Stimulated activated CD4-positive, alpha-beta T cell treated with anti-CD3 and anti-CD28 coated beads, Interleukin-12 subunit alpha, Interleukin-12 subunit beta, amount 100 ng/mL, for 24 hours (primary cell): ENCODE measurements around the gene LRP1-AS.
"Not testable (repeated sequence)": the region's sequence is repeated elsewhere in the genome, so short reads cannot be mapped to it uniquely, and the experiment has no call there.

Source experiments
- DNase-seq, 2 experiments: peaks; one replicate each; pipeline ENCODE4 v3.0.0-alpha.2; 2020; ENCODE audit warnings: low read depth in 2 of 2

LRP1-AS gene

DNA sequence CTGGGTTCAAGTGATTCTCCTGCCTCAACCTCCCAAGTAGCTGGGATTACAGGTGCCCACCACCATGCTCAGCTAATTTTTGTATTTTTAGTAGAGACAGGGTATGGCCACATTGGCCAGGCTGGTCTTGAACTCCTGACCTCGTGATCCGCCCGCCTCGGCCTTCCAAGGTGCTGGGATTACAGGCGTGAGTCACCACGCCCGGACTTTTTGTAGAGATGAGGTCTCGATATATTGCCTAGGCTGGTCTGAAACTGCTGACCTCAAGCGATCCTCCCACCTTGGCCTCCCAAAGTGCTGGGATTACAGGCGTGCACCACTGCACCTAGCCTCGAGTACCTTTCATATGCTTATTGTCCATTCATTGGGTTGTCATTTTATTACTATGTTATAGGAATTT is 26.7 kb downstream of the LRP1-AS start:
- not testable (repeated sequence) for DNase-seq

GRCh38 chr12:57119294-57120085 is 27.9 kb downstream of the LRP1-AS start:
- no peak for DNase-seq

DNA sequence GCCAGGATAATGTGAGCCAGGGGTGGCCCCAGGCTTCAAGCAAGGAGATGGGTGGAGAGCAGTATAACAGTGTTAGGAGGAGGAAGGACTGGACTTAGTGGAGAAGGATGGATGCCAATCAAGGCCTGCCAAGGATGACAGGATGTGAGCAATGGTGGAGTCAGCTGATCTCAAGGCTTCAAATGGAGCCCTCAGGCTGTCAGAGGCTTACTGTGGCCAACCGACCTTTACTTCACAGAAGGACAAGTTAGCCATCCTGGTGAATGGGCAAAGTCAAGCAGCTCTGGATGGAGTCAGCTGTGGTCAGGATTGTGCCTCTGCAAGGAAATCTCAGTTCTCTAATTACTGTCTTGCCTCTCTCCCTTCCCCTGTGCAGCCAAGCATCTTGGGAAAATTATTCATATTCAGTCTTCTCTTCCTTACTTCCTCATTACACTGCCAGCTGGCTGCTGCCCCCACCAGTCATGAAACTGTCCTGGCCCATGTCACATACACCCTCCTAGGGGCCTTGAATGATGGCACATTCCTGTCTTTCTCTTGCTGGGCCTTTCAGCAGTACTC is 28.6 kb downstream of the LRP1-AS start:
- no peak for DNase-seq

- no peak for DNase-seq
Observed at GRCh38 chr12:57116580-57117281, 30.7 kb downstream of the LRP1-AS start.

DNA sequence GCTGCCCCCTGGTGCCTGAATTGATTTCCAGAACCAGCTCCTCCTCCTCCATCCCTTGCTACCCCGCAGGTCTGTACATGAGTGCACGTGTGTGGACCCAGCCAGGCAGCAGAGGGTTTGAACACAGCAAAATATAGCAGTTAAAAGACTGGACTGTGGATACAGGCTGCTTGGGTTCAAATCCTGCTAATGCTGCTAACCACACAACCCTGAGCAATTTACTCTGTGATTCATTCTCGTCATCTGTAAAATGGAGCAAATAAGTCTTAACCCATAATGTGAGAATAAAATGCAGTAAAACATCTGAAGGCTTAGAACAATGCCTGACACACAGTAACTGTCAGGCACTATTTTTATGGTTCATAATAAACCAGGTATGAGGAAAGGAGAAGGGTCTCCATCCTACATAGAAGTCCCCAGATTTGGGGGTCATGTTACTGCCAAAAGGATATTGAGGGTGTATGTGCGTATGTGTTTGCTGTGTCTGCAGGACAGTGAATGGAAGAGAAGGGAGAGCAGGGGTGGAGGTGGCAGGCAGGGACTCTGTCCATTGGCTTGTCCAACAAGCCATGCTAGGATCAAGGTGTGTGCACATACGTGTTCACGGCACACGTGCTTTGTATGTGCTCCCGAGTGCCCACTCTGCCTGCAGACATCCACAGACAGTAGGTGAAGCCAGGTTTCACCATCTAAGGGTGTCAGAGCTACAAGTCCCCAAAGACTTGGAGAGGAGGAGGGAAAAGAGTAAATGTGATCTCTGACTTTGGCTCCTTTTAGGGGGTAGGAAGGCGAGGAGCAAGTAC is 34.7 kb downstream of the LRP1-AS start:
- DNase-seq: peak in 1 of 2 experiments; percentile 86

DNA sequence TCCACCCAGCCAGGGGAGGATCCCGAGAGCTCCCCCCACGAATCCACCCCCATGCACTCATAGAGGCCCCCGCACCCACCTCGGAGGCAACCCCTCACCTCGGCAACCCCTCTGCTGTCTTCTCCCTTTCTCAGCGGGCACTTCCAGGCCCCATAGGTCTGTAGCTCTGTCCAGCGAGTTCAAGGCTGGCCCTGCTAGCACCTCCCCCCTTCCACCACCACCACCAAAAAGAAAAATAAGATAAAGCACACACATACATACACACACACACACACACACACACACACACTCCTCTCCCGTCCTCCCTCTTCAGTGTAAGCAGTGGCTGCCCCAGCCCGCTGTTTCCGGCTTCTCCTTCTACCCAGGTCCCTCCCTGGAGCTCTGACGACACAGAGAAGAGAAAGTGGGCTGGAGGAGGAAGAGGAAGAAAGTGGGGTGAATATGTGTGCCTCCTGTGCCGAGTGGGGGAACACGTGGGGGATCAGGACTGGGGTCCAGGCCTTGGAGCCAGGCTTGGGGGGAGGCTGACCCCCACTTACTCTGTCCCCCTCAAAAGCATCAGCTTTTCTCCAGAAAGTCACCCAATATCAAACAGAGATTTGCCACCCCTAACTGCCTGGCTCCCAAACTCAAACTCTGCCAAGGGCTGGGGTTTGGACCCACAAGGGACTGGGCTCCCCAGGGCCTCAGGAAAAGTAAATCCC is 36.2 kb downstream of the LRP1-AS start, which contains the start of gene STAT6:
STAT6 (minus strand) TSS at position 332 of the 704 bp plus-strand sequence. CDS start 3,084 bp downstream, outside the sequence.
- peak; percentile 61 to 70 for DNase-seq

- peak; percentile 55 to 76 for DNase-seq
Observed at GRCh38 chr12:57110104-57111030, 37.1 kb downstream of the LRP1-AS start.

DNA sequence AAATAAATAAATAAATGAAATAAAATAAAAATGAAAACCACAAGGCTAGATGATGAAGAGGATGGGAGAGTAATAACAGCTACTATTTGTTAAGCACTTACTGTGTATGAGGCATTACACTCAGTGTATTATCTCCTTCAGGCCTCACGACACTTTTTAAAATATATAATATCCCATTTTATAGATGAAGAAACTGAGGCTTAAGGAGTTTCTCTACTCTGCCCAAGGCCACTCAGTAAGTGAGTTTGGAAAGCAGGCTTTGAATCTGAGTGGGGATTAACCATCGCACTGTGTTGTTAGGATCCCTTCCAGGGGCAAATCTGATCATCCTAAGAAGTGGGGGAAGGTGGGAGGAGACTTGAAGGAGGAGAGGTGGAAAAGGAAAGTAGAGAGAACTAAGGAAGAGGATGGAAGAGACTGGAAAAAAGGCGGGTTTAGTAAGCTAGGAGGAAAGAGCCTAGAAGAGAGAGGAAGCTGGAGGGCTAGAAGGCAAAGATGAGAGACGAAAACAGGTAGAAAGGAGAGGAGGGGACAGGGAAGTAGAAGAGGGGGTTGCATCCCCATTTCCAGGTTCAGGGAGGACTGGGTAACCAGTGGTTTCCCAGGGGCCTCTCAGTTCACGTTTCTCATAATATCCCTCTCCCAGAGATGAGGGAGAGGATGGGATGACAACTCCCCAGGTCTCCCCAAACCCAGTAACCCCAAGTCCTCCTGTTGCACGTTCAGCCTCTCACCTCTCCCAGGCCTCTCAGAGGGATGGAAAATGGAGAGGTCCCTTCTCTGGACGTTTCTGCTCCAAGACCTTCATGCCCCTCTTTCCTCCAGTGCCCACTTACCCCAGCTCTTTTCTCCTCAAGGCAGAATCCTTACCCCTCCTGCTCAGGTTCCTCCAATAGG is 38.0 kb downstream of the LRP1-AS start:
- DNase-seq: no peak

- no peak for DNase-seq
Observed at GRCh38 chr12:57107456-57108155, 39.8 kb downstream of the LRP1-AS start.

DNA sequence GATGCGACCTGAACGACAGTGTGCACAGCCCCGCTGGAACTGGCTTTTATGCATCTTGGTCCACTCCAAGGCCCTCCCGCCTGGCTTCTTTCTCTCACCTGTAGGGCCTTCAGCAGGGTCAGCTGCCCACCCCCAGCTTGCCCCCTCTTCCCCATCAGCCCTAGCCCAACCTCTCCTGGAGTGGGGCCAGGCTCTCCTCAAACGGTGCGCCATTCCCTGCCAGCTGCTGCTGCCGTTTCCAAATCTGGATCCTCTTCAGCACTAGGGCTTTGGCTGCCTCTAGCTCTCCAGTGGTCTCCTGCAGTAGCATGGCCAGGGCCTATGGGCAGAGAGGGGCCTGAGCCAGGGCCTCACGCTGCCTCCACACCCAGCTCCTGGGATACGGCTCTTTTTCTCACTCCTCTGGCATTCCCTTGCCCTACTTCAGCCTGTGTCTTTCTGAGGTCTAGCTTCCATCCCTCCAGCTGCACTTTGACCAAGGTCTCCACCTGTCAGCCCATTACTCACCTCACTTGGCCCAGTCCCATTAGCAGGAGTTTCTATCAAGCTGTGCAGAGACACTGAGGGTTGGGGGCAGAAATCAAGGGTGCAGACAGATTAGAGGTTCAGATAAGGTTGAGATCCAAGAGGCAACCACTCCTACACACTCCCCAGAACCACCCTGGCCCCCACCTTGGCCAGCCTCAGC is 41.3 kb downstream of the LRP1-AS start:
- no peak for DNase-seq

DNA sequence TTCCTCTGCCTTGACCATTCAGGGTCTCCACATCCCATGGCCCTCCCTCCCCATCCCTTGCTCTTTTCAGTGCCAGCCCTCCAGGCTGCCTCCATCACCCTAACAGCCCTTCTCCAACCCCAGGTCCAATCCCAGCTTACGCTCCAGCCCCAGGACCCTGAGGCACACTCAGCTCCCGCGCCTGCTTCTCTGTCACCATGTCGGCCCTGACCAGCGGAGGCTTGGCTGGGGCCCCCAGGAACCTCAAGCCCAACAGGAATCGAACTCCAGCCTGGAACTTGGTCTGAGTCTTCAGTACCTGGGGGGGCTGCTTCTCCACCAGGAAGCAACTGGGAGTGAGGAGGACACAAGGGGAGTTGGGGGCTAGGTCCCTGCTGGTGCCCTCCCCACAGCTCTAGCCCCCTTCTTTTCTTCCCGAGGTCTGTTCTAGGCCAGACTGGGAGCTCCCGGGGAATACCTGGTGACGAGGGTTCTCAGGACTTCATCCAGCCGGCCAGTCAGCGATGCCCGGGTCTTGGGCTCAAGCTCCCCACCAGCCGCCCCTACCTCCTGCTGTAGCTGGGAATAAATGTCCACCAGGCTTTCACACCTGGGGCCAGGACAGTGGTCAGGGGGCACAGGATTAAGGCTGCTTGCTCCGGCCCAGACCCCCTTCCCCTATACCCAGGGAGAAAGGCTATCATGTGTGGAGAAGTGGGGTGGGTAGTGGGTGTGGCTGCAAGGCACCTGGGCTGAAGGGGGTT is 42.2 kb downstream of the LRP1-AS start:
- no peak for DNase-seq

DNA sequence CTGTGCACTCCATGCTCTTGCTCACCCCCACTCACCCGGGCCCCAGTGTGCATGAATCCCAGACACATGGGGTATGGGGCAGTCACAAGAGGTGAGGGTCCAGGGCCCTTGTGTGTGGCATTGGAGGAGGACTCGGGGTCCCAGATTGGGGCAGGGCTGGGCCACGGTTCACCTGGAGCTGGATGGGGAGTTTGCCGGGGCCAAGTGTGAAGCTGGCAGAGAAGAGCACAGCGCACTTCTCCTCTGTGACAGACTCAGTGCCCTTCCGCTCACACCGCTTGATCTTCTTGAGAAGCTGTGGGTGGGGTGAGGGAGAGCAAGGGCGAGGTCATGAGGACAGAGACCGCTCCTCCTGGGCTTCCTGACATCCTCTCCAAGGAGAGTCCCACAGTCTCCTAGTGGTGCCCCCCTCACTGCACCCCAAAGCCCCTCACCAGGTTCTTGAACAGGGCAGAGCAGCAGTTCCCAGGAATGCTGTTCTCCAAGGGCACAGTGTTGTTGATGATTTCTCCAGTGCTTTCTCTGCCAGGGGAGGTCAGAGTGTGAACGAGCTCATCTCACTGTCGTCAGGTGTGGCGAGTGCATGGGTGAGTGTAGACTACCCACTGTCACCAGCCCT is 43.0 kb downstream of the LRP1-AS start:
- no peak for DNase-seq

GRCh38 chr12:57103856-57104255 is 43.6 kb downstream of the LRP1-AS start:
- no peak for DNase-seq

- DNase-seq: no peak
Observed at GRCh38 chr12:57101892-57102695, 45.3 kb downstream of the LRP1-AS start.

- DNase-seq: no peak
Observed at GRCh38 chr12:57099766-57100165, 47.7 kb downstream of the LRP1-AS start.
